HepG2 (cell line): Measurements from ENCODE around the gene ZFPM1. TPM values are rescaled to one million over a fixed set of nuclear protein-coding genes. Genes with fewer than 3 reads are reported as not detected.

Source experiments
- ATAC-seq: fragments of 200-7000 bp; cut with Tn5 transposase; 3 replicates; pipeline ENCODE4 v1.9.1; 2020; ENCODE audit warnings: mild to moderate bottlenecking, moderate library complexity
- BruUV-seq: library from RNA; stranded (reverse); fragments of 400-500 nt; replicated peaks from 2 replicates; lab custom pipeline; 2021; lab: Mats Ljungman, UMichigan
- CTCF ChIA-PET: fragments of 300-600 bp; formaldehyde crosslinking; extraction: SDS; loops from one replicate; lab custom pipeline; 2021; ENCODE audit warnings: low total read pairs, inconsistent platforms, low intra/inter-chr PET ratio; lab: Yijun Ruan, JAX
- POLR2A ChIA-PET: fragments of 350-600 bp; sonication (Branson Sonifier 250); formaldehyde crosslinking; loops from one replicate; lab custom pipeline; 2020; ENCODE audit warnings: antibody characterized with exemption, inconsistent platforms; lab: Yijun Ruan, JAX
- DNase-seq: peaks from one replicate; pipeline ENCODE4 v3.0.0-alpha.2; 2015; ENCODE audit warnings: low spot score
- FAIRE-seq: peaks from 3 replicates; lab custom pipeline; 2011; peaks lifted over from hg19 to GRCh38; lab: Jason Lieb, UNC
- H2AFZ ChIP-seq: one replicate; pipeline ENCODE4 v1.6.1; 2011; ENCODE audit warnings: low read length, inconsistent platforms
- H3K27ac ChIP-seq: fragments of 300-600 bp; 3 replicates; pipeline ENCODE4 v1.8.0; 2011; ENCODE audit warnings: mixed run types, mild to moderate bottlenecking, mixed read lengths, low read length, inconsistent platforms; ENCODE audit not compliant: insufficient read depth; ENCODE audit errors: extremely low read length
- H3K27me3 ChIP-seq, 2 experiments: fragments of 200-600 bp in 1 of 2; 2 replicates in 1 of 2; 3 replicates in 1 of 2; pipeline versions ENCODE4 v1.6.0 to v1.8.0; 2011; ENCODE audit warnings: low read length in 2 of 2, mild to moderate bottlenecking in 2 of 2, moderate library complexity in 2 of 2, inconsistent platforms in 1 of 2; ENCODE audit not compliant: insufficient read depth in 2 of 2, control insufficient read depth in 1 of 2
- H3K36me3 ChIP-seq, 2 experiments: fragments of 200-600 bp in 1 of 2; replicated peaks in 1 of 2; 2 replicates in 1 of 2; 3 replicates in 1 of 2; pipeline versions ENCODE4 v1.5.1 to v1.8.0; 2011; ENCODE audit warnings: low read length in 2 of 2, inconsistent platforms in 1 of 2; ENCODE audit not compliant: insufficient read depth in 2 of 2, control insufficient read depth in 1 of 2
- H3K4me1 ChIP-seq: 2 replicates; pipeline ENCODE4 v1.5.1; 2012; ENCODE audit warnings: low read length, inconsistent platforms; ENCODE audit not compliant: insufficient read depth
- H3K4me2 ChIP-seq: 2 replicates; pipeline ENCODE4 v1.6.0; 2011; ENCODE audit warnings: low read depth, low read length, inconsistent platforms
- H3K4me3 ChIP-seq, 3 experiments: fragments of 200-600 bp in 1 of 3; sonication (generic), shearing (Covaris generic) in 1 of 3; replicated peaks in 1 of 3; 2 replicates each; pipeline ENCODE4 v1.5.1; 2011 to 2016; ENCODE audit warnings: low read length in 3 of 3, inconsistent platforms in 2 of 3, low read depth in 2 of 3, mild to moderate bottlenecking in 2 of 3, control low read depth in 1 of 3, mixed read lengths in 1 of 3; ENCODE audit not compliant: insufficient read depth in 1 of 3
- H3K79me2 ChIP-seq: one replicate; pipeline ENCODE4 v1.6.1; 2011; ENCODE audit warnings: low read length, inconsistent platforms; ENCODE audit not compliant: insufficient read depth
- H3K9ac ChIP-seq: 2 replicates; pipeline ENCODE4 v1.6.0; 2011; ENCODE audit warnings: mild to moderate bottlenecking, low read depth, low read length, inconsistent platforms; ENCODE audit not compliant: insufficient read depth
- H3K9me3 ChIP-seq: 2 replicates; pipeline ENCODE4 v1.5.1; 2012; ENCODE audit warnings: mild to moderate bottlenecking, low read length
- H4K20me1 ChIP-seq: 2 replicates; pipeline ENCODE4 v1.6.0; 2011; ENCODE audit warnings: inconsistent platforms, mild to moderate bottlenecking, low read length, moderate library complexity; ENCODE audit not compliant: insufficient read depth
- BORCS8-MEF2B ChIP-seq: sonication (generic); formaldehyde crosslinking; IDR thresholded peaks from 2 replicates; pipeline ENCODE4 v1.8.0; 2022; ENCODE audit warnings: mild to moderate bottlenecking, missing genetic modification reagents
- CAMTA2 ChIP-seq: sonication (generic); formaldehyde crosslinking; IDR thresholded peaks from 2 replicates; pipeline ENCODE4 v1.4.0; 2020; ENCODE audit warnings: mild to moderate bottlenecking, missing genetic modification reagents, borderline replicate concordance
- CTCF ChIP-seq: sonication (generic); formaldehyde crosslinking; IDR thresholded peaks from 2 replicates; pipeline ENCODE4 v1.5.0; 2020; ENCODE audit warnings: mild to moderate bottlenecking, missing genetic modification reagents, moderate library complexity
- GATAD2A ChIP-seq: IDR thresholded peaks from 2 replicates; pipeline ENCODE4 v1.6.1; 2016
- HIC2 ChIP-seq: sonication (generic); formaldehyde crosslinking; IDR thresholded peaks from 2 replicates; pipeline ENCODE4 v1.9.0; 2022; ENCODE audit warnings: low read depth, missing genetic modification reagents
- HNRNPH1 ChIP-seq: fragments of 200-400 bp; formaldehyde crosslinking; optimal IDR thresholded peaks from 2 replicates; pipeline ENCODE3; 2017; ENCODE audit warnings: mild to moderate bottlenecking, low read depth, low read length
- IKZF1 ChIP-seq: fragments of 450-650 bp; IDR thresholded peaks from 2 replicates; pipeline ENCODE4 v1.7.1; 2016
- IRF2 ChIP-seq: IDR thresholded peaks from 2 replicates; pipeline ENCODE4 v1.6.1; 2018; ENCODE audit warnings: missing genetic modification reagents, missing compliant biosample characterization
- KLF16 ChIP-seq, 2 experiments: sonication (generic) in 1 of 2; formaldehyde crosslinking in 1 of 2; IDR thresholded peaks; 2 replicates each; pipeline versions ENCODE4 v1.6.1 to v1.8.0; 2016 to 2023; ENCODE audit warnings: missing genetic modification reagents in 2 of 2, missing compliant biosample characterization in 1 of 2
- MAFF ChIP-seq: IDR thresholded peaks from 2 replicates; pipeline ENCODE4 v1.6.1; 2011; ENCODE audit warnings: low read depth, low read length, improper control_type of control experiment
- MIXL1 ChIP-seq: IDR thresholded peaks from 2 replicates; pipeline ENCODE4 v1.6.1; 2016
- RFX5 ChIP-seq: IDR thresholded peaks from 2 replicates; pipeline ENCODE4 v1.6.1; 2011; ENCODE audit warnings: low read depth, low read length, improper control_type of control experiment
- TBX3 ChIP-seq: fragments of 450-650 bp; IDR thresholded peaks from 2 replicates; pipeline ENCODE4 v1.6.1; 2017; ENCODE audit warnings: antibody characterized with exemption, mild to moderate bottlenecking, inconsistent platforms, borderline replicate concordance
- ZFP1 ChIP-seq: IDR thresholded peaks from 2 replicates; pipeline ENCODE4 v1.6.1; 2016
- ZNF282 ChIP-seq: fragments of 450-650 bp; IDR thresholded peaks from 2 replicates; pipeline ENCODE4 v1.6.1; 2018; ENCODE audit not compliant: partially characterized antibody
- ZNF337 ChIP-seq: sonication (generic); formaldehyde crosslinking; IDR thresholded peaks from 2 replicates; pipeline ENCODE4 v1.5.1; 2020; ENCODE audit warnings: missing genetic modification reagents, low read depth, mild to moderate bottlenecking, borderline replicate concordance
- ZNF550 ChIP-seq: sonication (generic); formaldehyde crosslinking; IDR thresholded peaks from 2 replicates; pipeline ENCODE4 v1.4.0; 2020; ENCODE audit warnings: mild to moderate bottlenecking, missing genetic modification reagents, borderline replicate concordance
- ZNF567 ChIP-seq: sonication (generic); formaldehyde crosslinking; IDR thresholded peaks from 2 replicates; pipeline ENCODE4 v1.8.1; 2023; ENCODE audit warnings: mild to moderate bottlenecking, missing genetic modification reagents, borderline replicate concordance
- ZNF749 ChIP-seq: sonication (generic); formaldehyde crosslinking; IDR thresholded peaks from 2 replicates; pipeline ENCODE4 v1.8.0; 2022; ENCODE audit warnings: mild to moderate bottlenecking, missing genetic modification reagents, moderate library complexity, borderline replicate concordance
- WGBS: methylation state at CpG from one replicate; pipeline ENCODE4 v1.1.6; 2017; ENCODE audit warnings: low lambda C conversion rate; 5-methylcytosine and 5-hydroxymethylcytosine counted together
- in situ Hi-C: cut with HindIII; loops from 2 replicates; pipeline ENCODE4 v1.10.0; 2017; ENCODE audit warnings: low pct_unique_long_range_greater_than_20kb; ENCODE audit not compliant: extremely low pct_ligation_motif_present
- intact Hi-C: fragments of 100-400 bp; cut with micrococcal nuclease; formaldehyde crosslinking; loops from one replicate; pipeline ENCODE4 v1.10.0; 2022; ENCODE audit not compliant: unreplicated experiment
- polyA plus RNA-seq, 8 experiments: library from polyadenylated mRNA; depleted of rRNA in 3 of 8; stranded (reverse) in 7 of 8; unstranded in 1 of 8; fragments of >200 nt; fragmentation: Illumina TruSeq in 4 of 8; extraction: Trizol in 4 of 8; gene quantifications; 2 replicates each; pipeline versions ENCODE4 v1.2.1 to v1.2.3, GENCODE V29; 2011 to 2016; ENCODE audit warnings: low read depth in 4 of 8, missing spikeins in 1 of 8, mixed read lengths in 1 of 8; ENCODE audit not compliant: insufficient read depth in 1 of 8
- total RNA-seq, 5 experiments: library from RNA; depleted of rRNA; stranded (reverse); fragments of >200 nt; fragmentation: Illumina TruSeq; extraction: Trizol; gene quantifications; 2 replicates each; pipeline ENCODE4 v1.2.3, GENCODE V29; 2016; ENCODE audit warnings: low read depth in 1 of 5

ZFPM1 gene
- total and polyA plus RNA-seq, 2 of the 13 experiments (the other 11 are each of a cell fraction or from before 2014, with no cell fraction given) = 1.3 to 3.8 TPM

- TF ChIP-seq ZNF567 (CRISPR knock-in tag) (no peak), KLF16 (CRISPR knock-in tag; IDR thresholded peaks at IDR 0.05) (no peak), BORCS8-MEF2B (no peak)
- TF ChIP-seq, all 625 proteins: peak for 95
Observed at GRCh38 chr16:88558457-88559442, 105.7 kb downstream of the ZFPM1 start (continued).

- Histone ChIP-seq H3K36me3 (no peaks in the 10 kb centered on the region), H3K27ac (no peak overlapping the region), H4K20me1 (peaks cover 2% of the 10 kb centered on the region; the same call in 1 of the 2 replicates), H3K4me1 (peaks cover 22% of the 10 kb centered on the region), H2AFZ (no peak overlapping the region), H3K27me3 (peaks cover 9 to 33% of the 10 kb centered on the region in 2 experiments; a peak in 4 of 5 replicates), H3K9ac (no peak overlapping the region), H3K4me2 (no peak overlapping the region), H3K9me3 (no peaks in the 10 kb centered on the region), H3K4me3 (no peak overlapping the region), H3K79me2 (no peaks in the 10 kb centered on the region)
- in situ Hi-C loops (no loop called here), intact Hi-C loops (no loop called here)
- no TSS peak for BruUV-seq
- ChIA-PET CTCF (interaction anchor here (1.3 to 2.9 kb wide), 3 partner anchors 73 to 123 kb away, joined by 3 to 27 read pairs (median 3); no protein-coding TSS in a partner anchor), POLR2A (interaction anchor here (0.7 to 1.7 kb wide), 3 partner anchors 10 to 625 kb away, joined by 3 to 5 read pairs (median 4); partner anchors contain the start of genes CA5A and ZC3H18)
- peak; percentile 44 for DNase-seq
- 54% methylated on average over 21 of the region's 22 CpGs for WGBS
- FAIRE-seq = no peak
- ATAC-seq = peak; percentile 25
- TF ChIP-seq HIC2 (CRISPR knock-in tag) = peak; percentile 82
- TF ChIP-seq RFX5 = no peak
- no peak for TF ChIP-seq MAFF
- no peak for TF ChIP-seq IKZF1
- TF ChIP-seq CTCF = peak; percentile 31; the same call in 1 of the 2 replicates
- no peak for TF ChIP-seq ZNF282
- no peak for TF ChIP-seq TBX3
- TF ChIP-seq HNRNPH1 = no peak
- TF ChIP-seq GATAD2A (CRISPR knock-in tag) = peak; percentile 90
- TF ChIP-seq CAMTA2 (CRISPR knock-in tag) = peak; percentile 99
- peak; percentile 99 for TF ChIP-seq MIXL1 (CRISPR knock-in tag)
- TF ChIP-seq ZNF749 (CRISPR knock-in tag) = peak; percentile 99
- peak; percentile 78; the same call in 1 of the 2 replicates for TF ChIP-seq ZNF337 (CRISPR knock-in tag)
- TF ChIP-seq ZFP1 = peak; percentile 99
- TF ChIP-seq ZNF550 (CRISPR knock-in tag) = no peak
- peak; percentile 98 for TF ChIP-seq IRF2 (CRISPR knock-in tag)
Observed at GRCh38 chr16:88560714-88561484, 107.8 kb downstream of the ZFPM1 start.
